Panc1 (cell line): ENCODE measurements around the gene MLANA. TPM values are rescaled to one million over a fixed set of nuclear protein-coding genes. Genes with fewer than 3 reads are reported as not detected.

Experiments used
- ATAC-seq: fragments of 200-7000 bp; cut with Tn5 transposase; 2 replicates; pipeline ENCODE4 v1.9.1; 2020; ENCODE audit warnings: mild to moderate bottlenecking, moderate library complexity
- BruUV-seq: library from RNA; stranded (reverse); fragments of 400-500 nt; replicated peaks from 2 replicates; lab custom pipeline; 2021; lab: Mats Ljungman, UMichigan
- CTCF ChIA-PET: fragments of 300-600 bp; sonication (Branson Sonifier 250); formaldehyde crosslinking; loops from one replicate; lab custom pipeline; 2022; ENCODE audit warnings: antibody characterized with exemption; lab: Charles Lee
- POLR2A ChIA-PET: fragments of 300-600 bp; sonication (Branson Sonifier 250); formaldehyde crosslinking; loops from one replicate; lab custom pipeline; 2022; ENCODE audit warnings: antibody characterized with exemption; lab: Charles Lee
- DNase-seq: peaks from one replicate; pipeline ENCODE4 v3.0.0-alpha.2; 2010; ENCODE audit warnings: low read depth, low spot score
- H3K27ac ChIP-seq: 2 replicates; pipeline ENCODE4 v1.5.1; 2011; ENCODE audit warnings: mild to moderate bottlenecking, low read length, inconsistent platforms
- H3K27me3 ChIP-seq: fragments of 200-500 bp; sonication (Bioruptor generic); 2 replicates; pipeline ENCODE4 v1.6.0; 2014; ENCODE audit warnings: low read length, inconsistent platforms; ENCODE audit not compliant: control insufficient read depth, insufficient read depth
- H3K36me3 ChIP-seq: fragments of 200-500 bp; sonication (Bioruptor generic); 2 replicates; pipeline ENCODE4 v1.5.1; 2014; ENCODE audit warnings: inconsistent platforms, mild to moderate bottlenecking, low read length, moderate library complexity; ENCODE audit not compliant: control insufficient read depth, insufficient read depth
- H3K4me1 ChIP-seq: 2 replicates; pipeline ENCODE4 v1.5.1; 2011; ENCODE audit warnings: inconsistent platforms, mild to moderate bottlenecking, low read length, moderate library complexity; ENCODE audit not compliant: control insufficient read depth, insufficient read depth
- H3K4me3 ChIP-seq, 2 experiments: 2 replicates each; pipeline ENCODE4 v1.5.1; 2011 to 2012; ENCODE audit warnings: low read depth in 2 of 2, low read length in 2 of 2, mild to moderate bottlenecking in 2 of 2, inconsistent platforms in 1 of 2, moderate library complexity in 1 of 2
- H3K9me3 ChIP-seq: fragments of 200-500 bp; sonication (Bioruptor generic); 2 replicates; pipeline ENCODE4 v1.5.1; 2014; ENCODE audit warnings: low read depth, mild to moderate bottlenecking, inconsistent platforms, low read length, moderate library complexity; ENCODE audit not compliant: control insufficient read depth, insufficient read depth
- CTCF ChIP-seq: fragments of 450-650 bp; IDR thresholded peaks from 2 replicates; pipeline ENCODE4 v1.5.1; 2017; ENCODE audit warnings: mild to moderate bottlenecking
- POLR2AphosphoS5 ChIP-seq: IDR thresholded peaks from 2 replicates; pipeline ENCODE4 v1.6.1; 2012; ENCODE audit warnings: mild to moderate bottlenecking, low read depth, low read length, moderate library complexity
- REST ChIP-seq, 2 experiments: IDR thresholded peaks; 2 replicates each; pipeline ENCODE4 v1.6.1; 2011 to 2012; ENCODE audit warnings: low read depth in 2 of 2, control low read depth in 1 of 2, low read length in 1 of 2, mild to moderate bottlenecking in 1 of 2, moderate library complexity in 1 of 2; ENCODE audit not compliant: insufficient read depth in 1 of 2
- SIN3A ChIP-seq: IDR thresholded peaks from 2 replicates; pipeline ENCODE4 v1.6.1; 2012; ENCODE audit warnings: low read depth, mild to moderate bottlenecking, low read length, moderate library complexity, borderline replicate concordance; ENCODE audit not compliant: insufficient read depth
- TCF7L2 ChIP-seq: IDR thresholded peaks from 2 replicates; pipeline ENCODE4 v1.6.1; 2011; ENCODE audit warnings: mild to moderate bottlenecking, low read depth, low read length, inconsistent platforms
- in situ Hi-C: cut with HindIII; loops from 2 replicates; pipeline ENCODE4 v1.10.0; 2016; ENCODE audit warnings: low sequenced_read_pairs, low pct_unique_long_range_greater_than_20kb
- intact Hi-C: fragments of 100-400 bp; cut with micrococcal nuclease; formaldehyde crosslinking; loops from one replicate; pipeline ENCODE4 v1.10.0; 2022; ENCODE audit not compliant: unreplicated experiment
- total RNA-seq: library from RNA; stranded (reverse); gene quantifications from one replicate; pipeline ENCODE4 v1.2.1, GENCODE V29; 2021; ENCODE audit not compliant: unreplicated experiment

Gene MLANA
- total RNA-seq, 1 experiment from 2014 or later, result not detected

- Histone ChIP-seq H3K9me3 (no peaks in the 10 kb centered on the region), H3K27ac (no peak overlapping the region), H3K36me3 (no peaks in the 10 kb centered on the region), H3K4me3 (no peak overlapping the region), H3K27me3 (no peaks in the 10 kb centered on the region), H3K4me1 (no peaks in the 10 kb centered on the region)
- no TSS peak for BruUV-seq
- in situ Hi-C loops (no loop called here), intact Hi-C loops (no loop called here)
- TF ChIP-seq CTCF (no peak), TCF7L2 (no peak)
- no peak for DNase-seq
- no peak for ATAC-seq
- ChIA-PET POLR2A (no interaction called here), CTCF (no interaction called here)
These were observed 31.5 kb downstream of the MLANA start for GRCh38 chr9:5922192-5922591.

GRCh38 chr9:5931657-5932056 lies 41.0 kb downstream of the MLANA start:
- intact Hi-C loops, result no loop called here
- ChIA-PET CTCF (no interaction called here), POLR2A (no interaction called here)
- Histone ChIP-seq H3K36me3 (no peaks in the 10 kb centered on the region), H3K4me3 (no peak overlapping the region), H3K27me3 (no peaks in the 10 kb centered on the region), H3K4me1 (no peaks in the 10 kb centered on the region), H3K27ac (no peak overlapping the region), H3K9me3 (no peaks in the 10 kb centered on the region)
- no peak for TF ChIP-seq SIN3A
- ATAC-seq (no peak), DNase-seq (no peak)
- in situ Hi-C loops, result no loop called here
- BruUV-seq, result no TSS peak

GRCh38 chr9:5938449-5938848 lies 47.8 kb downstream of the MLANA start:
- no peak for DNase-seq
- Histone ChIP-seq H3K36me3 (no peaks in the 10 kb centered on the region; the same call in 1 of the 2 replicates), H3K4me3 (no peak overlapping the region), H3K9me3 (no peaks in the 10 kb centered on the region), H3K27ac (no peak overlapping the region), H3K4me1 (no peaks in the 10 kb centered on the region), H3K27me3 (no peaks in the 10 kb centered on the region)
- POLR2A ChIA-PET, result no interaction called here
- ATAC-seq, result no peak
- BruUV-seq, result no TSS peak
- CTCF ChIA-PET, result no interaction called here
- in situ Hi-C loops (no loop called here), intact Hi-C loops (no loop called here)
- TF ChIP-seq POLR2AphosphoS5 (no peak), REST (IDR thresholded peaks at IDR 0.05; ENCODE audit: insufficient read depth in 1 of 2, low read depth in 2 of 2, low read length in 1 of 2) (no peak), TCF7L2 (no peak), SIN3A (no peak), CTCF (no peak)
